Measurements from ENCODE around the gene FAM89B.

The FAM89B gene

GRCh38 chr11:65604258-65604657, 31.9 kb downstream of the FAM89B start:
- no peak for DNase-seq (ENCODE audit: low read depth, low spot score)
- Histone ChIP-seq H3K27me3 (ENCODE audit: control insufficient read depth, insufficient read depth, low read length) (peaks cover 1% of the 10 kb centered on the region; the same call in 1 of the 2 replicates), H3K4me1 (ENCODE audit: control insufficient read depth, insufficient read depth, low read length) (peaks cover 4% of the 10 kb centered on the region), H3K27ac (ENCODE audit: low read length) (no peak overlapping the region), H3K9me3 (ENCODE audit: control insufficient read depth, insufficient read depth, low read length) (no peaks in the 10 kb centered on the region), H3K4me3 (ENCODE audit: low read length) (no peak overlapping the region), H3K36me3 (ENCODE audit: control insufficient read depth, insufficient read depth, low read length) (peaks cover 3% of the 10 kb centered on the region; the same call in 1 of the 2 replicates)
- no CpG with 5 or more reads among the region's 1 CpG for WGBS (ENCODE audit: insufficient coverage, insufficient read length)

- H3K36me3 ChIP-seq (ENCODE audit: control insufficient read depth, insufficient read depth, low read length), result 0 out of 2 replicates have a peak, but pooled peaks cover 3% of the 10 kb centered on the region
- no CpG with 5 or more reads among the region's 67 CpGs for WGBS (ENCODE audit: insufficient coverage, insufficient read length)
- no peak overlapping the region for H3K27ac ChIP-seq (ENCODE audit: low read length)
- no peaks in the 10 kb centered on the region for H3K9me3 ChIP-seq (ENCODE audit: control insufficient read depth, insufficient read depth, low read length)
- H3K4me1 ChIP-seq (ENCODE audit: control insufficient read depth, insufficient read depth, low read length), result peaks cover 3% of the 10 kb centered on the region
- peak overlapping the region; percentile 40; the same call in 1 of the 2 replicates for H3K4me3 ChIP-seq (ENCODE audit: low read length)
- DNase-seq (ENCODE audit: low read depth, low spot score), result peak; percentile 94
- no peaks in the 10 kb centered on the region for H3K27me3 ChIP-seq (ENCODE audit: control insufficient read depth, insufficient read depth, low read length)
These were observed 34.7 kb downstream of the FAM89B start for GRCh38 chr11:65606876-65607613.

GRCh38 chr11:65607614-65608426, 35.5 kb downstream of the FAM89B start:
- Histone ChIP-seq H3K9me3 (ENCODE audit: control insufficient read depth, insufficient read depth, low read length) (no peaks in the 10 kb centered on the region), H3K27me3 (ENCODE audit: control insufficient read depth, insufficient read depth, low read length) (no peaks in the 10 kb centered on the region), H3K4me1 (ENCODE audit: control insufficient read depth, insufficient read depth, low read length) (peaks cover 3% of the 10 kb centered on the region), H3K4me3 (ENCODE audit: low read length) (peak overlapping the region; percentile 40; the same call in 1 of the 2 replicates), H3K36me3 (ENCODE audit: control insufficient read depth, insufficient read depth, low read length) (0 out of 2 replicates have a peak, but pooled peaks cover 3% of the 10 kb centered on the region), H3K27ac (ENCODE audit: low read length) (no peak overlapping the region)
- DNase-seq (ENCODE audit: low read depth, low spot score), result no peak
- WGBS (ENCODE audit: insufficient coverage, insufficient read length), result no CpG with 5 or more reads among the region's 37 CpGs

GRCh38 chr11:65609229-65609628, 36.9 kb downstream of the FAM89B start:
- Histone ChIP-seq H3K4me3 (ENCODE audit: low read length) (no peak overlapping the region), H3K9me3 (ENCODE audit: control insufficient read depth, insufficient read depth, low read length) (no peaks in the 10 kb centered on the region), H3K4me1 (ENCODE audit: control insufficient read depth, insufficient read depth, low read length) (peaks cover 6% of the 10 kb centered on the region), H3K27ac (ENCODE audit: low read length) (no peak overlapping the region), H3K36me3 (ENCODE audit: control insufficient read depth, insufficient read depth, low read length) (0 out of 2 replicates have a peak, but pooled peaks cover 3% of the 10 kb centered on the region), H3K27me3 (ENCODE audit: control insufficient read depth, insufficient read depth, low read length) (no peaks in the 10 kb centered on the region)
- no peak for DNase-seq (ENCODE audit: low read depth, low spot score)
- WGBS (ENCODE audit: insufficient coverage, insufficient read length), result no CpG with 5 or more reads among the region's 3 CpGs

GRCh38 chr11:65609665-65610064, 37.3 kb downstream of the FAM89B start:
- Histone ChIP-seq H3K4me3 (ENCODE audit: low read length) (no peak overlapping the region), H3K4me1 (ENCODE audit: control insufficient read depth, insufficient read depth, low read length) (peaks cover 6% of the 10 kb centered on the region), H3K27ac (ENCODE audit: low read length) (no peak overlapping the region), H3K36me3 (ENCODE audit: control insufficient read depth, insufficient read depth, low read length) (0 out of 2 replicates have a peak, but pooled peaks cover 2% of the 10 kb centered on the region), H3K27me3 (ENCODE audit: control insufficient read depth, insufficient read depth, low read length) (no peaks in the 10 kb centered on the region), H3K9me3 (ENCODE audit: control insufficient read depth, insufficient read depth, low read length) (no peaks in the 10 kb centered on the region)
- no peak for DNase-seq (ENCODE audit: low read depth, low spot score)
- no CpG with 5 or more reads among the region's 5 CpGs for WGBS (ENCODE audit: insufficient coverage, insufficient read length)

- WGBS (ENCODE audit: insufficient coverage, insufficient read length), result no CpG with 5 or more reads among the region's 6 CpGs
- H3K27ac ChIP-seq (ENCODE audit: low read length), result no peak overlapping the region
- no peak overlapping the region for H3K4me3 ChIP-seq (ENCODE audit: low read length)
- DNase-seq (ENCODE audit: low read depth, low spot score), result no peak
- no peaks in the 10 kb centered on the region for H3K9me3 ChIP-seq (ENCODE audit: control insufficient read depth, insufficient read depth, low read length)
- no peaks in the 10 kb centered on the region for H3K36me3 ChIP-seq (ENCODE audit: control insufficient read depth, insufficient read depth, low read length)
- peaks cover 6% of the 10 kb centered on the region for H3K4me1 ChIP-seq (ENCODE audit: control insufficient read depth, insufficient read depth, low read length)
- no peaks in the 10 kb centered on the region for H3K27me3 ChIP-seq (ENCODE audit: control insufficient read depth, insufficient read depth, low read length)
These were observed 38.1 kb downstream of the FAM89B start for GRCh38 chr11:65610404-65610803.

GRCh38 chr11:65611028-65611757, 38.9 kb downstream of the FAM89B start:
- WGBS (ENCODE audit: insufficient coverage, insufficient read length), result no CpG with 5 or more reads among the region's 10 CpGs

GRCh38 chr11:65611758-65612603, 39.6 kb downstream of the FAM89B start:
- no peaks in the 10 kb centered on the region for H3K9me3 ChIP-seq (ENCODE audit: control insufficient read depth, insufficient read depth, low read length)
- no peak overlapping the region for H3K27ac ChIP-seq (ENCODE audit: low read length)
- no peak overlapping the region for H3K4me3 ChIP-seq (ENCODE audit: low read length)
- H3K4me1 ChIP-seq (ENCODE audit: control insufficient read depth, insufficient read depth, low read length), result peaks cover 7% of the 10 kb centered on the region
- no peak for DNase-seq (ENCODE audit: low read depth, low spot score)
- WGBS (ENCODE audit: insufficient coverage, insufficient read length), result no CpG with 5 or more reads among the region's 12 CpGs
- no peaks in the 10 kb centered on the region for H3K36me3 ChIP-seq (ENCODE audit: control insufficient read depth, insufficient read depth, low read length)
- no peaks in the 10 kb centered on the region for H3K27me3 ChIP-seq (ENCODE audit: control insufficient read depth, insufficient read depth, low read length)

More at GRCh38 chr11:65611028-65611757, 38.9 kb downstream of the FAM89B start:
- Histone ChIP-seq H3K4me1 (ENCODE audit: control insufficient read depth, insufficient read depth, low read length) (peaks cover 6% of the 10 kb centered on the region), H3K9me3 (ENCODE audit: control insufficient read depth, insufficient read depth, low read length) (no peaks in the 10 kb centered on the region), H3K27ac (ENCODE audit: low read length) (no peak overlapping the region), H3K4me3 (ENCODE audit: low read length) (no peak overlapping the region), H3K36me3 (ENCODE audit: control insufficient read depth, insufficient read depth, low read length) (no peaks in the 10 kb centered on the region), H3K27me3 (ENCODE audit: control insufficient read depth, insufficient read depth, low read length) (no peaks in the 10 kb centered on the region)
- DNase-seq (ENCODE audit: low read depth, low spot score), result no peak

GRCh38 chr11:65612691-65613090, 40.4 kb downstream of the FAM89B start:
- Histone ChIP-seq H3K4me3 (ENCODE audit: low read length) (no peak overlapping the region), H3K4me1 (ENCODE audit: control insufficient read depth, insufficient read depth, low read length) (peaks cover 6% of the 10 kb centered on the region)

More at GRCh38 chr11:65612691-65613090, 40.4 kb downstream of the FAM89B start:
- no CpG with 5 or more reads among the region's 7 CpGs for WGBS (ENCODE audit: insufficient coverage, insufficient read length)
- H3K27me3 ChIP-seq (ENCODE audit: control insufficient read depth, insufficient read depth, low read length), result no peaks in the 10 kb centered on the region
- H3K27ac ChIP-seq (ENCODE audit: low read length), result no peak overlapping the region
- DNase-seq (ENCODE audit: low read depth, low spot score), result no peak
- 0 out of 2 replicates have a peak, but pooled peaks cover 7% of the 10 kb centered on the region for H3K36me3 ChIP-seq (ENCODE audit: control insufficient read depth, insufficient read depth, low read length)
- no peaks in the 10 kb centered on the region for H3K9me3 ChIP-seq (ENCODE audit: control insufficient read depth, insufficient read depth, low read length)
